SIG-M5 treated with dmso at 0.1 percent for 504 hours (cell line): ENCODE measurements around the gene TMEM170A.
"Not testable (repeated sequence)": the region's sequence is repeated elsewhere in the genome, so short reads cannot be mapped to it uniquely, and the experiment has no call there.

Experiments used
- DNase-seq: peaks from one replicate; lab custom pipeline; 2025; ENCODE audit not compliant: unreplicated experiment; lab: John Stamatoyannopoulos, UW

The TMEM170A gene

DNA sequence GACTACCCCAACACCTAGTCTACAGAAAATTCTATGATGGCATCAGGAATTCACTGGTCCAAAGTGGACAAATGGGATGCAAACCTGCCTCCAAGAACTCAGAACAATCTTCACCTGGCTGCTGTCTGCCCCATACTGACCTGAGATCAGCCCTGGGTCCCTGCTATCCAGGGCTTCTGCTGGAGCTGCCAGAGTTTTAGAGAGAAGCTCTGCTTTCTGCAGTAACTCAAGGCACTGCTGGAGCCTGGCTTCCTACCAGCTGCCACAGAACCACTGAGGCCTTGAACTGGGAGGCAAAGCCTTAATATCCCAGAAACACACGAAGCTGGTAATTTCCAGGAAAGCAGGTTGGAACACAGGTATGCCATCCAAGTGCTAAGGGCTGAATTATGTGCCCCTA lies 7.5 kb downstream of the TMEM170A start:
- DNase-seq, result no peak

- not testable (repeated sequence) for DNase-seq
Observed at GRCh38 chr16:75456486-75456885, 8.0 kb downstream of the TMEM170A start.

- DNase-seq, result no peak
Observed at GRCh38 chr16:75455677-75456076, 8.8 kb downstream of the TMEM170A start.

- no peak for DNase-seq
Observed at GRCh38 chr16:75452464-75453190, 11.9 kb downstream of the TMEM170A start.

- DNase-seq, result no peak
Observed at GRCh38 chr16:75446416-75446815, 18.1 kb downstream of the TMEM170A start.

DNA sequence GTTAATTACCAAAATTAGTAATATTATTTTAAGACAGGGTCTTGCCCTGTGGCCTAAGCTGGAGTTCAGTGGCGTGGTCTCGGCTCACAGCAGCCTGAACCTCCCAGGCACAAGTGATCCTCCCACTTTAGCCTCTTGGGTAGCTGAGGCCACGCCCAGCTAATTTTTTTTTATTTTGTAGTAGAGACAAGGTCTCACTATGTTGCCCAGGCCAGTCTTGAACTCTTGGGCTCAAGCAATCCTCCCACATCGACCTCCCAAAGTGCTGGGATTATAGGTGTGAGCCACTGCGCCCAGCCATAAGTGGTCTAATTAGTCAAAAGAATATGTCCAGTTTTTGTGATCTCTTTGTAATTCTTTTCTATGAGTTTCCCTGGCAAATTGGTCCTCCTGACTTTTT lies 19.2 kb downstream of the TMEM170A start:
- no peak for DNase-seq

DNA sequence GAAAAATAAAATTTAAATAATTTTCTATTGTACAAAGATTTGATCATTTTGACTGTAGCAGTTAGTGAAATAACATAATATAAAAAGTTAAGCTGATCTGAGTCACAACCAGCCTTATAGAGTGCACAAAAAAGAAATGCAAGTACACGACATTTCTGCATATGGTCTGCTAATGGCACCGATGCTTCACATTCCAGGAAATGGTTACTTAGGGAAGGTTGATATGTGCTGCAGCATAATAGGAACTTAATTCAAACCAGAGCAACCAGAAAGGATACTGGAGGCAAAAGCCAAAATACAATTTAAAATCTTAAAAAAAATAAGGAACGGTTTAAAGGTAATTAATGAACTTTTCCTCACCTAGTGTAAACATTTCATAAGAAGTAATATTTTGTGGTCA lies 21.2 kb downstream of the TMEM170A start:
- DNase-seq, result no peak

DNA sequence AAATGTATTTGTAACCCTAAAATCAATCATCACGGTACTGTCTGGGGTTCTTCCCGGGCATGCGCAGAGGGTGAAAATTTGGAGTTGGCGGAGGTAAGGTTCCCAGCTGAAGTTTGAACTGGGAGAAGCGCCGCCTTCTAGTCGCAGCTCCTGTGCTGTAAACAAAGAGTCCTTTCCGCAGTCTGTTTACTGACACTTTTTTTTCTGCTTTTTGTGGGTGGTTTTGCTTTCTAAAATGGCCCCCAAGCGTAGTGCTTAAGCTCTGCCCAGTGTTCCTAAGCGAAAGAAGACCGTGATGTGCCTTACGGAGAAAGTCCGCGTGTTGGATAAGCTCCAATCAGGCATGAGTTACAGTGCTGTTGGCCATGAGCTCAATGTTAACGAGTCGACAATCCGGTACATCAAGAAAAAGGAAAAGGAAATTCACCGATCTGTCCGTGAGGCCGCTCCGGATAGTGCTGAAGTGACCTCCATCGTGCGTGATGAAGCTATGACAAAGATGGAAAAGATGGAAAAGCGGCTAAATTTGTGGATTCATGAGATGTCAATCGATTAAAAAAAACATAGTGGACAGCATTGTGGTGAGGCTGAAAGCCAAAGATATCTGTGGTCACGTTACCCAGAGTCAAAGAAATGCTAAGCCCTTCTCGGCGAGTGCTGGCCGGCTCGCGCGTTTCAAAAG lies 30.6 kb downstream of the TMEM170A start:
- peak; percentile 91 for DNase-seq

GRCh38 chr16:75432828-75433731 lies 31.4 kb downstream of the TMEM170A start, which contains the start of gene CFDP1:
Gene CFDP1, minus strand, starts transcription at chr16:75433503. Its CDS starts 151 bp downstream, at chr16:75433352.
- DNase-seq, result peak; percentile 91

- DNase-seq, result no peak
Observed at GRCh38 chr16:75429621-75430403, 34.7 kb downstream of the TMEM170A start.

GRCh38 chr16:75426524-75426923 lies 38.0 kb downstream of the TMEM170A start:
- DNase-seq, result not testable (repeated sequence)

DNA sequence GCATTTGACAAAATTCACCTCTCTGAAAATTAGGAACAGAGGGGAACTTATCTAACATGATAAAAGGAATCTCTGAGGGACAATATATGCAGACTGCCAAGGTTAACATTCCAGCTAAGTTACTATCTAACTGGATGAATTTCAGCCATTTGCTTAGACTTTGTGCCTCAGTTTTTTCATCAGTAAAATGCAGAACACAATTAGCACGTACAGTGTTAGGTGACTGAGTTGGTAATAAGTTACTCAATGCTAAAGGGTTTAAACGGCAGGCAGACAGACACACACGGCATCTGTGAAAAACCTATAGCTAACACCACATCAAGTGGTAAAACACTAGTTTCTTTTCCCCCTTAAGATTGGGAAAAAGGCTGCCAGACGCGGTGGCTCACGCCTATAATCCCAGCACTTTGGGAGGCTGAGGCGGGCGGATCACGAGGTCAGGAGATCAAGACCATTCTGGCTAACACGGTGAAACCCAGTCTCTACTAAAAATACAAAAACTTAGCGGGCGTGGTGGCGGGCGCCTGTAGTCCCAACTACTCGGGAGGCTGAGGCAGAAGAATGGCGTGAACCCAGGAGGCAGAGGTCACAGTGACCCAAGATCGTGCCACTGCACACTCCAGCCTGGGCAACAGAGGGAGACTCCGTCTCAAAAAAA lies 40.3 kb downstream of the TMEM170A start:
- not testable (repeated sequence) for DNase-seq

GRCh38 chr16:75423723-75424104 lies 40.8 kb downstream of the TMEM170A start:
- no peak for DNase-seq

DNA sequence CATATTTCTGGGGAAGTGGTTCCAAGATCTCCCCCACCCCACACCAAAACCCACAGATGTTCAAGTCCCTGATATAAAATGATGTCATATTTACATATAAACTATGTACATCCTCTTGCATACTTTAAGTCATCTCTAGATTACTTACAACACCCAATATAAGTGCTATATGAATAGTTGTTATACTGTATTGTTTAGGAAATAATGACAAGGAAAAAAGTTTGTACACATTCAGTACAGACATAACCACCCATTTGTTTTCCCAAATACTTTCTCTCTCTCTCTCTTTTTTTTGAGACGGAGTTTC lies 42.7 kb downstream of the TMEM170A start:
- DNase-seq, result no peak

DNA sequence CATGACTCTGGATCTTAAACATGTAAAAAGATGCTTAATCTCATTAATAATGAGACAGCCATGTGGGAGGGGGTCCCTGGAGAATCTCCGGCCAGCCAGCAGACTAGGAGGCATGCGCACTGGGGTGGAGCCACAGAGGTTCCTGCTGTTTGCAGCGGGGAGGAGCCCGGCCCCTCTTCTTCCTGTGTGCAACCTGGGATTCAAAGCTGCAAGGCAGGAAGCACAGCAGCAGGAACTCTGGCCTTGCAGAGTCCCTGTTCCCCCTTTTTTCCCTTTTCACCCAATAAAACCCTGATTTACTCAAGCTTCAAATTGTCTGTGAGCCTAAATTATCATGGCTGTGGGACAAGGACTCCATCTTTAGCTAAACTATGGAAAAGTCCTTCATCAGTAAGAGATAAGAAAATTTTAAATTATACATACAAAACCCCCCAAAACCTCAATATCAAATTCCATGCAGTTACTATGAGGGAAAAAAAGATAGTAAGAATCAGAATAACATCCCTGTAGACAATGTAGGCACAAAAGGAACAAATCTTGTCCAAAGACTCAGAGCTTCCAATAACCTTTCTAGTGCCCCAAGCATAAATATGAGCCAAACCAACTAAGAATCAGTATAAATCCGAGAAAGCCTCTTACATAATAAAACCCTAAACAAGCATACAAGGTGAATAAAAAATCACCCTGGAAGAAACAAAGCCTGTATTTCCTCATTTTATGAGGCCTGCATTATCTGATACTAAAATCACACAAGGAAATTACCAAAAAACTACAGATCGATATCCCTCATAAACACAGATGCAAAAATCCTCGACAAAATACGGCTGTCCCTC lies 43.3 kb downstream of the TMEM170A start:
- no peak for DNase-seq

DNA sequence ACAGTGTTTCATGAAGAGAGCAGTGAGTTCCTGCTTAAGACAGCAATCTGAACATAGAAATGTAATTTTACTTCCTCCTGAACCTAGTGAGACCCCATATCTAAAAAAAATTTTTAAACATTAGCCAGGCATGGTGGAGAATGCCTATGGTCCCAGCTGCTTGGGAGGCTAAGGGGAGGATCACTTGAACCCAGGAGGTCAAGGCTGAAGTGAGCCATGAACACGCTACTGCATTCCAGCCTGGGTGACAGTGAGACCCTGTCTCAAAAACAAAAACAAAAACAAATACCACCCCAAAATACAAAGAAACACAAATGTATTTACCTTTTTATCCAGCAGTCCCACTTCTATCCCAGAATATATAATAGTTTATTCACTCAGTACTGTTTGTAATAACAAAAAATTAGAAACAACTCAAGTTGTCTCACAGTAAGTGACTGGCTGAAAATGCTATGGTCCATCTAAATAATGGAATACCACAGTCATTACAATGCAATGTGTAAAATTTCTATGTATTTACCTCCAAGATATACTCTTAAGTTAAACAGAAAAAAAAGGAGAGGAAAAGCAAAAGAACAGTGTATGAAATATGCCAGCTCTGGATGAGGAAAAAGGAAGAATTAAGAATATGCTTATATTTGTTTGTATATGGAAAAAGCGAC lies 47.5 kb downstream of the TMEM170A start:
- DNase-seq, result no peak

- no peak for DNase-seq
Observed at GRCh38 chr16:75415169-75415905, 49.2 kb downstream of the TMEM170A start.

DNA sequence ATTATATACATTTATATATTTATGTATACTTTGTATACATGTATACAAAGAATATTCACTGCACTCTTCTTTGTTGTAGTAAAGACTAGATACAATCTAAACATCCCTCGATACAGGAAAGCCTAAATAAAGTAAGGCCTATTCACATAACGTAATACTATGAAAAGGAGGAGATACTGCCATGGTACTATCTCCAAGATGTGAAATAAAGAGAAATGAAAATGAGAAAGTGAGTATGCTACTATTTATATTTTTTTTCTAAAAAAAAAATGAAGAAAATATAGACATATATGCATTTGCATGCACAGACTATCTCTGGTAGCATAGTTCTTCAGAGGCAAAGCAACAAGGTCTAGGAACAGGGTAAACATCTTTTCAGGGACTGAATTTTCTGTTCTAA lies 50.5 kb downstream of the TMEM170A start:
- DNase-seq, result no peak
